GM19099 (cell line): ENCODE data around the gene FBXW2.

Experiments
- POLR2A ChIP-seq: IDR thresholded peaks from 3 replicates; pipeline ENCODE4 v1.6.1; 2011; ENCODE audit warnings: low read depth; ENCODE audit not compliant: insufficient read length; ENCODE audit errors: extremely low read depth

FBXW2 gene

GRCh38 chr9:120761006-120761405 lies 32.2 kb downstream of the FBXW2 start:
- no peak for TF ChIP-seq POLR2A

- no peak for TF ChIP-seq POLR2A
Observed at GRCh38 chr9:120759755-120760400, 33.3 kb downstream of the FBXW2 start.

DNA sequence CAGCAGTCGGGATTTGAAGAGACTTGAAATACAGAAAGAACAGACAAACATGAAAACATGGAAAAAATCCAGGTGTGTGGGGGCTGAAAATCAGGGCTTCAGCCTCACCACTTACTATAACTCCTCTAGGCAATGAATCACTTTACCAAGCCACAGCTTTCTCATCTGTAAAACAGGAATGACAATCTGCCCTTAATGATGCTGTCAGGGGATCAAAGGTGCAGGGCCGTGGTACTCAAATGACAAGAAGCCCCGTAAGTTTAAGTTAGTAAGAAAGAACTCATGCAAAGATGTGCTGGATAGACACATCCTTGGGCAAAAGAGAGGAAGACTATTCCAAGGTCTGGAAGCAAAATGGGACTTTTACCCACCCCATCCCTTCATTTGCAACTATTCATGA lies 34.7 kb downstream of the FBXW2 start:
- no peak for TF ChIP-seq POLR2A

- no peak for TF ChIP-seq POLR2A
Observed at GRCh38 chr9:120757026-120757913, 35.9 kb downstream of the FBXW2 start.

GRCh38 chr9:120756531-120756930 lies 36.7 kb downstream of the FBXW2 start:
- TF ChIP-seq POLR2A = no peak

- no peak for TF ChIP-seq POLR2A
Observed at GRCh38 chr9:120755810-120756434, 37.3 kb downstream of the FBXW2 start.

- TF ChIP-seq POLR2A = no peak
Observed at GRCh38 chr9:120755044-120755443, 38.2 kb downstream of the FBXW2 start.

- no peak for TF ChIP-seq POLR2A
Observed at GRCh38 chr9:120750421-120750820, 42.8 kb downstream of the FBXW2 start.

DNA sequence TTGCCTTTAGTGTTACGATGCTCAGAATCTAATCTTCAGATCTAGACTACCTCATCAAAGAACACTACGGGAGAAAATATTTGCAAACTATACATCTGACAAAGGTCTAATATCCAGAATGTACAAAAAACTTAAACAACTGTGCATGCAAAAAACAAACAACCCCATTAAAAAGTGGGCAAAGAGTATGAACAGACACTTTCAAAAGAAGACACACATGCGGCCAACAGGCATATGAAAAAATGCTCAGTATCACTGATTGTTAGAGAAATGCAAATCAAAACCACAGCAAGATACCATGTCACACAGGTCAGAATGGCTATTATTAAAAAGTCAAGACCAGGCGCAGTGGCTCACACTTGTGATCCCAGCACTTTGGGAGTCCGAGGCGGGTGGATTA lies 47.9 kb downstream of the FBXW2 start:
- TF ChIP-seq POLR2A = no peak

GRCh38 chr9:120742951-120743416 lies 50.2 kb downstream of the FBXW2 start:
- TF ChIP-seq POLR2A = no peak

DNA sequence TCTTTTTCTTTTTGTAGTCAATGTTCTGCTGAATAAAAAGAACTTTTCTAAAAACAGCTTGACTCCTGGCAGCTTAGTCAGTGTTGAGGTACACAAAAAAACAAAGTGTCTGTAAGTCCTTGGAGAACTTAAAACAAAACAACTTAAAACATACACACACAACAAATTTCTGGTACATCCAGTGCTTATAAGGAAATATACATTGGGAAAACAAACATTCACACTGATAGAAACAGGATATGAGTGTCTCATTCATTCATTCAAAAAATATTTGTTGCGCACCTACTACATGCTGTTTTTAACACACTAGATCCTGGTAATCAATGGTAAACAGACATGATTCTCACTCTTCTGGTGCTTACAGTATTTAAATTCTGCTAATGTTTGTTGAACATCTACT lies 51.5 kb downstream of the FBXW2 start:
- TF ChIP-seq POLR2A = no peak

GRCh38 chr9:120741191-120741590 lies 52.0 kb downstream of the FBXW2 start:
- TF ChIP-seq POLR2A = no peak

DNA sequence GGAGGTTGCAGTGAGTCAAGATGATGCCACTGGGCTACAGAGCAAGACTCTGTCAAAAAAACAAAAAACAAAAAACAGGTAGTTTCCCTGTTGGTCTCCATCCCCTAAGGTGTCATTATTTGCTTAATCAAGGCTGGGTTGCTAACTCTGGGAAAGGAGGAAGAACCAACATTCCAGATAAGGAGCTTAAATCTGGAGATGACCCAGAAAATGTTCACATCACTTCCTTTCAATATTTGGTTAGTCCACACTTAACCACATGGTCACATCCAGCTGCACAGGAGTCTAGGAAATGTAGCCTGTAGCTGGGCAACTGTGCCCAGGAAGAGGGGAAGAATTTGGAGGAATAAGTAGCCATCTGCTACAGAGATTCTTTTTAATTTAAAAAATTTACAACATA lies 53.1 kb downstream of the FBXW2 start:
- TF ChIP-seq POLR2A = no peak

DNA sequence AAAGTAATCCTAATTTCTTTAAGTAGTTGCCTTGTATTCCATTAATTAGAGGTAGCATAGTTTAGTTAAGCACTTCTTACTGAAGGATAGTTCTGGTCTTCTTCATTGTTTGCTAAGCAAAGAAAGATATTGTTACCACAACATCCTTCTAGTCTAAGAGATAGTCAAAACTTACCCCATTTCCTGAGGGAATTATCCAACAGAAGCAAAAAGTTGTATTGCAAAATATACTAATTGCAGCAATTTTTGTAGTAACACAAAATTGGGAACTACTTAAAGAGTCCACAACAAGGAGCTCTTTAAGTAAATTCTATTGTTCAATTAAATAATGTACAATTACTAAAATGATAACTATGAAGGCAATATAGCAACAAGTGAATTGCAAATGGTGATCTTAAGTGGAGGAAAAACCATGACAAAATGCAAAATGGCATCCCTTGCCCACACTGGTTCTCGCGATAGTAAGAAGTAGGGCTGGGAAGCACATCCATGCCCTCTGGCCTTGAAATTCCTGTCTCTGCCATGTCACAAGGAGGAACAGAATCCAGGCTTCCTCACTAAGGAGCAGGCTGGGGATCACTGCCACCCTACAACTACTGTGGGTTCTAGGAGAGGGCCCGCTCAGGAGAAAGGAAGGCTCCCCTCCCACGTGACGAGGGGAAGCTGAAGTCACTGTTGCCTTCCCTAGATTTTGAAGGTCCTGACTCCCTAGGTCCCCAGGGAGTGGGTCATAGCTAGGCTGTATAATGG lies 55.6 kb downstream of the FBXW2 start:
- TF ChIP-seq POLR2A = no peak

DNA sequence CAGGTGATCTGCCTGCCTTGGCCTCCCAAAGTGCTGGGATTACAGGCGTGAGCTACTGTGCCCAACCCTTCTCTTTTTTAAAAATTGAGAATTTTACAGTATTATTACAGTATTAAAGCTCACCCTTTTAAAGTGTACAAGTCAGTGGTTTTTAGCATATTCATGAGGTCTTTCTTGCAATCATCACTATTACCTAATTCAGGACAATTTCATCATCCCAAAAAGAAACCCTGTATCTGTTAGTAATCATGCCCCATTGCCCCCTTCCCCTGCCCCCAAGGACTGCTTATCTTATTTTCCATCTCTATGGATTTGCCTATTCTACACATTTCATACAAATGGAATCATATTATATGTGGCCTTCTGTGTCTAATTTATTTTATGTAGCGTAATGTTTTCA lies 56.3 kb downstream of the FBXW2 start:
- TF ChIP-seq POLR2A = no peak
